Esophagus muscularis mucosa (tissue), 4 donors: Measurements from ENCODE around the gene ELOVL2.

Experiments
- CTCF ChIP-seq, 3 experiments: fragments of 200-600 bp in 2 of 3; fragments of 450-650 bp in 1 of 3; sonication (generic) in 2 of 3; IDR thresholded peaks; one replicate each; pipeline ENCODE4 v1.5.1; 2017 to 2019; ENCODE audit warnings: antibody characterized with exemption in 3 of 3, mild to moderate bottlenecking in 2 of 3, moderate library complexity in 1 of 3
- EP300 ChIP-seq: sonication (generic); formaldehyde crosslinking; IDR thresholded peaks from one replicate; pipeline ENCODE4 v1.6.1; 2017; ENCODE audit warnings: antibody characterized with exemption
- POLR2A ChIP-seq: fragments of 450-650 bp; IDR thresholded peaks from one replicate; pipeline ENCODE4 v1.6.1; 2017; ENCODE audit warnings: antibody characterized with exemption, moderate library complexity, mild to moderate bottlenecking, low read depth
- POLR2AphosphoS5 ChIP-seq, 2 donors: sonication (generic); formaldehyde crosslinking; IDR thresholded peaks; one replicate each; pipeline ENCODE4 v1.6.1; 2017; ENCODE audit warnings: antibody characterized with exemption in 2 of 2

GRCh38 chr6:11018225-11018624 lies 25.9 kb downstream of the ELOVL2 start:
- TF ChIP-seq CTCF (IDR thresholded peaks at IDR 0.05) (no peak), POLR2A (no peak), EP300 (no peak), POLR2AphosphoS5 (IDR thresholded peaks at IDR 0.05) (no peak)
